Heart right ventricle (tissue), 16 donors: Measurements from ENCODE around the gene NPIPA2. TPM values are rescaled to one million over a fixed set of nuclear protein-coding genes. Genes with fewer than 3 reads are reported as not detected.
"Not testable (repeated sequence)": the region's sequence is repeated elsewhere in the genome, so short reads cannot be mapped to it uniquely, and the experiment has no call there.

Source experiments
- ATAC-seq, 8 donors: fragments of 200-7000 bp; cut with Tn5 transposase; one replicate each; pipeline ENCODE4 v1.9.1; 2020; ENCODE audit warnings: mild to moderate bottlenecking in 8 of 8, moderate library complexity in 8 of 8, moderate number of reproducible peaks in 1 of 8
- DNase-seq, 2 donors: peaks; one replicate each; pipeline ENCODE4 v3.0.0-alpha.2; 2020
- H3K27ac ChIP-seq, 10 donors: fragments of 200-600 bp; sonication (generic) in 2 of 10; one replicate each; pipeline versions ENCODE4 v1.5.0 to v1.8.0; 2020 to 2022; ENCODE audit warnings: mild to moderate bottlenecking in 3 of 10
- H3K27me3 ChIP-seq, 7 donors: fragments of 200-600 bp; one replicate each; pipeline ENCODE4 v1.8.0; 2021 to 2022; ENCODE audit warnings: mild to moderate bottlenecking in 2 of 7
- H3K36me3 ChIP-seq, 9 donors: fragments of 200-600 bp; sonication (generic) in 1 of 9; one replicate each; pipeline versions ENCODE4 v1.5.0 to v1.8.0; 2020 to 2022; ENCODE audit warnings: mild to moderate bottlenecking in 2 of 9
- H3K4me1 ChIP-seq, 9 donors: fragments of 200-600 bp; sonication (generic) in 1 of 9; one replicate each; pipeline versions ENCODE4 v1.5.0 to v1.8.0; 2020 to 2022; ENCODE audit warnings: mild to moderate bottlenecking in 4 of 9
- H3K4me3 ChIP-seq, 10 donors: fragments of 200-600 bp; sonication (generic) in 2 of 10; one replicate each; pipeline versions ENCODE4 v1.5.0 to v1.8.0; 2020 to 2022; ENCODE audit warnings: mild to moderate bottlenecking in 7 of 10, moderate library complexity in 2 of 10
- H3K9me3 ChIP-seq, 11 donors: fragments of 200-600 bp in 10 of 11; sonication (generic) in 2 of 11; one replicate each; pipeline versions ENCODE4 v1.5.0 to v1.8.0; 2013 to 2022; ENCODE audit warnings: mild to moderate bottlenecking in 2 of 11, control low read depth in 1 of 11, moderate library complexity in 1 of 11
- whole genome bisulfite sequencing, 2 donors: extraction: QIAGEN DNeasy Blood & Tissue Kit; methylation state at CpG; one replicate each; pipeline ENCODE4 v1.1.7; 2013; ENCODE audit warnings: inconsistent platforms in 1 of 2; 5-methylcytosine and 5-hydroxymethylcytosine counted together
- intact Hi-C, 10 donors: fragments of 100-400 bp; cut with DNase I; formaldehyde crosslinking; loops; one replicate each; pipeline versions ENCODE4 v1.11.1 to v1.14.2; 2022
- long read RNA-seq, 3 donors: library from polyadenylated mRNA; unstranded; transcript quantifications; one replicate each; pipeline ENCODE4 v2.0.0, GENCODE V29; 2020 to 2021
- polyA plus RNA-seq, 2 donors: library from polyadenylated mRNA; stranded (reverse); fragments of 200-250 nt; gene quantifications; one replicate each; pipeline ENCODE4 v1.2.3, GENCODE V29; 2013
- total RNA-seq, 10 donors: library from RNA; stranded (reverse); fragmentation: NEBNext Ultra II Directional in 3 of 10; extraction: Animal tissue kit (Norgen Biotek cat#: 25700) in 3 of 10; gene quantifications; one replicate each; pipeline versions ENCODE4 v1.2.1 to v1.2.4, GENCODE V29; 2021 to 2023
- donor health status: Arrhythmogenic right ventricular cardiomyopathy.
- donor health status: ischemic (EF 13 %, LVEDD 7.1; RV severe dilation, severe dysfunction).
- donor health status: healthy with polysubstance abuse.
- donor health status: DM: no; HTN: yes; CAD: no.
- donor health status: DM: no; HTN: no; CAD: no.
- donor health status: ischemic (EF 25% LVEDD 6.9; RV normal size, moderate dysfunction).
- donor health status: ischemic (EF 25% LVEDD 5.7; RV mildly dilated, moderate dysfunction).
- donor health status: healthy.
- donor health status: DM: yes; HTN: yes; CAD: no.
- donor health status: Ischemic cardiomyopathy.
- donor health status: ischemic (EF 35%, LVEDD 5.7; RV mildly dilated, moderate dysfunction).
- donor health status: nonischemic (EF 11% LVEDD 7.7; RV severe dilation, severe dysfunction).
- donor health status: DM: yes; HTN: yes; CAD: no.
- donor health status: PGD.
- donor health status: ischemic (EF 29% LVEDD 5.4; RV normal size, mild dysfunction).
- donor health status: nonischemic (EF 23%, LVEDD 6.1; RV moderate dilation, normal function).

The NPIPA2 gene
- 1 to 10 TPM in 7 of 10 donors, under 1 TPM in 2, not detected in 1; 0.24 to 4.7 (median 2.4) TPM for total RNA-seq
- polyA plus RNA-seq: 10 to 100 TPM in 1 of 2 donors, under 1 TPM in 1; 0.20 to 10.6 TPM
- long read RNA-seq, donor 1, partial matches to known transcripts: 0 of 1 reads
- long read RNA-seq, donor 1, other reads (novel, unspliced or antisense): 1 of 1 reads
- long read RNA-seq, donor 2: 0 reads
- long read RNA-seq, donor 3: 0 reads

GRCh38 chr16:14742273-14743128, at the start of gene NPIPA2:
NPIPA2 (plus strand) TSS chr16:14742533; CDS start chr16:14748066, 5,533 bp downstream.
- WGBS, 2 donors: no CpG with 5 or more reads among the region's 73 CpGs
- DNase-seq, H3K27me3 ChIP-seq, H3K4me3 ChIP-seq, H3K36me3 ChIP-seq, H3K9me3 ChIP-seq, H3K4me1 ChIP-seq, intact Hi-C loops, H3K27ac ChIP-seq: not testable (repeated sequence)
- ATAC-seq: peak; percentile 97 to 99 (median 98)

- ATAC-seq, H3K4me3 ChIP-seq, H3K9me3 ChIP-seq, H3K27ac ChIP-seq, DNase-seq, H3K36me3 ChIP-seq, intact Hi-C loops, H3K27me3 ChIP-seq, H3K4me1 ChIP-seq: not testable (repeated sequence)
- no CpG with 5 or more reads among the region's 28 CpGs for WGBS, 2 donors
Observed at GRCh38 chr16:14694129-14694528, 48.2 kb upstream of the NPIPA2 start, which contains the start of gene PLA2G10. PLA2G10 (minus strand) TSS chr16:14694308; CDS start chr16:14694229, 79 bp downstream.

GRCh38 chr16:14701859-14702258, 40.5 kb upstream of the NPIPA2 start:
- WGBS, 2 donors: 47 to 67% methylated on average over 1 to 2 of the region's 7 CpGs
- H3K27me3 ChIP-seq, DNase-seq, H3K4me3 ChIP-seq, intact Hi-C loops, H3K36me3 ChIP-seq, H3K9me3 ChIP-seq, H3K27ac ChIP-seq, H3K4me1 ChIP-seq: not testable (repeated sequence)
- ATAC-seq: peak in 1 of 8 donors; percentile 19

- H3K9me3 ChIP-seq, H3K36me3 ChIP-seq, intact Hi-C loops, DNase-seq, H3K4me1 ChIP-seq, H3K27ac ChIP-seq, H3K4me3 ChIP-seq, H3K27me3 ChIP-seq: not testable (repeated sequence)
- no CpG with 5 or more reads among the region's 11 CpGs for WGBS, 2 donors
- peak in 6 of 8 donors; percentile 6 to 38 (median 21) for ATAC-seq
Observed at GRCh38 chr16:14702672-14703071, 39.7 kb upstream of the NPIPA2 start.

- H3K27me3 ChIP-seq, H3K27ac ChIP-seq, H3K9me3 ChIP-seq, H3K36me3 ChIP-seq, DNase-seq, intact Hi-C loops, H3K4me1 ChIP-seq, H3K4me3 ChIP-seq: not testable (repeated sequence)
- ATAC-seq: peak; percentile 97 to 100 (median 98)
- WGBS, 2 donors: no CpG with 5 or more reads among the region's 73 CpGs
Observed at GRCh38 chr16:14703156-14704011, 38.9 kb upstream of the NPIPA2 start, which contains the start of gene NPIPA3. NPIPA3 (plus strand) TSS chr16:14703411; CDS start chr16:14708944, 5,533 bp downstream.

GRCh38 chr16:14733233-14733632, 9.1 kb upstream of the NPIPA2 start:
- ATAC-seq, H3K27me3 ChIP-seq, H3K9me3 ChIP-seq, H3K4me3 ChIP-seq, intact Hi-C loops, H3K4me1 ChIP-seq, DNase-seq, H3K36me3 ChIP-seq, H3K27ac ChIP-seq: not testable (repeated sequence)
- no CpG with 5 or more reads among the region's 28 CpGs for WGBS, 2 donors

- H3K4me1 ChIP-seq, H3K9me3 ChIP-seq, H3K36me3 ChIP-seq, H3K27ac ChIP-seq, intact Hi-C loops, DNase-seq, H3K4me3 ChIP-seq, H3K27me3 ChIP-seq: not testable (repeated sequence)
- ATAC-seq: peak in 1 of 8 donors; percentile 18
- WGBS, 2 donors: 59 to 71% methylated on average over 1 to 2 of the region's 10 CpGs
Observed at GRCh38 chr16:14740832-14741385, 1.4 kb upstream of the NPIPA2 start.

- DNase-seq, H3K36me3 ChIP-seq, H3K27me3 ChIP-seq, H3K27ac ChIP-seq, H3K4me1 ChIP-seq, H3K4me3 ChIP-seq, H3K9me3 ChIP-seq, intact Hi-C loops: not testable (repeated sequence)
- no CpG with 5 or more reads among the region's 11 CpGs for WGBS, 2 donors
- peak in 3 of 8 donors; percentile 6 to 29 (median 10) for ATAC-seq
Observed at GRCh38 chr16:14741794-14742193, 539 bp upstream of the NPIPA2 start.

GRCh38 chr16:14773654-14774053, 31.3 kb downstream of the NPIPA2 start:
- H3K4me3 ChIP-seq, H3K9me3 ChIP-seq, ATAC-seq, H3K36me3 ChIP-seq, DNase-seq, H3K27me3 ChIP-seq, intact Hi-C loops, H3K4me1 ChIP-seq, H3K27ac ChIP-seq: not testable (repeated sequence)
- WGBS, 2 donors: no CpG with 5 or more reads among the region's 2 CpGs

GRCh38 chr16:14775624-14776023, 33.3 kb downstream of the NPIPA2 start:
- H3K36me3 ChIP-seq, intact Hi-C loops, H3K4me3 ChIP-seq, H3K9me3 ChIP-seq, DNase-seq, ATAC-seq, H3K27ac ChIP-seq, H3K27me3 ChIP-seq, H3K4me1 ChIP-seq: not testable (repeated sequence)
- 78 to 100% methylated on average over 1 of the region's 2 CpGs for WGBS, 2 donors
